Measurements from ENCODE around the gene UBXN4.
"Not testable (repeated sequence)": the region's sequence is repeated elsewhere in the genome, so short reads cannot be mapped to it uniquely, and the experiment has no call there.

The UBXN4 gene

DNA sequence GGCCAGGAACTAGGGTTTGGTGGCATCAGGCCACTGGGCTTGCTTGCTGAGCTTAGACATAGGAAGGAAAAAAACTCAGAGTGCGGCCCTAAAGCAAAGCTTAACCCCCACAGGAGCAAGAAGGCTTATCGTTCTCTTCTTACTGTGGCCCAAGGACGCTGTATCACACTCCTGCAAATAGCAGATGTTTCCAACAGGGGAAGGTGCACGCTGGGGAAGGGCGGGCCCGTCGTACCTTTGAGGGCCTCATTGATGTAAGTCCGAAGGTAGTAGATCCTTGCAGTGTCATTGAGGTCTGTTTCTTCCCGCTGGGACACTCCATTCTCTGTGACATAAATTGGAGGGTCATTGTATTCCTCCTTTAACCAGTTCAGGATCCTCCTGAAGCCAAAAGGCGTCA, 48.8 kb downstream of the UBXN4 start:
- no peak overlapping the region for H3K4me3 ChIP-seq (ENCODE audit: extremely low read depth, insufficient read depth, low read length, poor library complexity, severe bottlenecking)
- H3K36me3 ChIP-seq (ENCODE audit: control insufficient read depth, insufficient read depth, low read length), result peaks cover 22% of the 10 kb centered on the region
- peaks cover 17% of the 10 kb centered on the region for H3K4me1 ChIP-seq (ENCODE audit: control insufficient read depth, insufficient read depth, low read length, poor library complexity, severe bottlenecking)
- 93 to 94% methylated on average over 5 to 10 of the region's 10 CpGs for WGBS, 2 experiments (ENCODE audit: insufficient coverage in 2 of 2)
- H3K27ac ChIP-seq (ENCODE audit: low read depth, low read length, severe bottlenecking), result no peak overlapping the region
- peaks cover 10% of the 10 kb centered on the region for H3K9me3 ChIP-seq (ENCODE audit: control insufficient read depth, low read length)

DNA sequence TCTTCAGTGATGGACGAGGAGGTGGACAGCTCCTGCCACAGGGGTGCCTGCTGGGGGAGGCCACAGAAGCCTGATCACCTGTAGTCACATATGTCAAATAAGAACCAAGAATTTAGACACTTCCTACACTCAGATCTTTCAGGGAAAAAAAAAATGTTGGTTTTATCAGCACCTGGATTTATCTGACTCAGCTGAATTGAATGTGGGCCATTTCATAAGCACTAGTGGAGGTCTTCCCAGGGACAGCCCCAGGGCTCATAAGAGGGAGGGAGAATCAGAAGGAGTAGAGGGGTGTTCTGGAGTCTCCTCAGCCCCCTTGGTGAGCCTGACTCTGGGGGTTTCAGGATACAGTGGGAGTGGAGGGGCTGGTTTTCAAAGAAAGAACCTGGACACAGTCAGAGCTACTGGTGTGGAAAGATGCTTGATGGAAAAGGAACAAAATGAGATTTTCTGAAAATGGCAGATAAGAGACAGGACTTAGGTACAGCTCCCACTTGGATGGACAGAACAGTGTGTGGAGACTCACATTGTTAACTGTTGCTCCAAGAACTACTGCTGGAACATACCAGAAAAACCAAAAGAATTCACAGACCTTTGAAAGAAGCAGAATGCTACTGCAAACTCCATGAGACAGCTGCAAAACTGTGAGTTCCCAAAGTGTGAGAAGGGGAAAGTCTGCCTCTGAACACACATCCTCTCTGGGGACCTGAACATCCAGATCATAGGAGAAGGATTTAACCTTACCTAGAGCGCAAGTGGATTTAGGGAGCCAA, 49.9 kb downstream of the UBXN4 start:
- WGBS, 2 experiments (ENCODE audit: insufficient coverage in 2 of 2), result 100% methylated on average over 1 of the region's 2 CpGs; no CpG with 5 or more reads in 1 of the 2 experiments
- Histone ChIP-seq H3K4me1 (ENCODE audit: control insufficient read depth, insufficient read depth, low read length, poor library complexity, severe bottlenecking) (peaks cover 17% of the 10 kb centered on the region), H3K9me3 (ENCODE audit: control insufficient read depth, low read length) (peaks cover 4% of the 10 kb centered on the region), H3K36me3 (ENCODE audit: control insufficient read depth, insufficient read depth, low read length) (peaks cover 10% of the 10 kb centered on the region), H3K27ac (ENCODE audit: low read depth, low read length, severe bottlenecking) (no peak overlapping the region), H3K4me3 (ENCODE audit: extremely low read depth, insufficient read depth, low read length, poor library complexity, severe bottlenecking) (no peak overlapping the region)

DNA sequence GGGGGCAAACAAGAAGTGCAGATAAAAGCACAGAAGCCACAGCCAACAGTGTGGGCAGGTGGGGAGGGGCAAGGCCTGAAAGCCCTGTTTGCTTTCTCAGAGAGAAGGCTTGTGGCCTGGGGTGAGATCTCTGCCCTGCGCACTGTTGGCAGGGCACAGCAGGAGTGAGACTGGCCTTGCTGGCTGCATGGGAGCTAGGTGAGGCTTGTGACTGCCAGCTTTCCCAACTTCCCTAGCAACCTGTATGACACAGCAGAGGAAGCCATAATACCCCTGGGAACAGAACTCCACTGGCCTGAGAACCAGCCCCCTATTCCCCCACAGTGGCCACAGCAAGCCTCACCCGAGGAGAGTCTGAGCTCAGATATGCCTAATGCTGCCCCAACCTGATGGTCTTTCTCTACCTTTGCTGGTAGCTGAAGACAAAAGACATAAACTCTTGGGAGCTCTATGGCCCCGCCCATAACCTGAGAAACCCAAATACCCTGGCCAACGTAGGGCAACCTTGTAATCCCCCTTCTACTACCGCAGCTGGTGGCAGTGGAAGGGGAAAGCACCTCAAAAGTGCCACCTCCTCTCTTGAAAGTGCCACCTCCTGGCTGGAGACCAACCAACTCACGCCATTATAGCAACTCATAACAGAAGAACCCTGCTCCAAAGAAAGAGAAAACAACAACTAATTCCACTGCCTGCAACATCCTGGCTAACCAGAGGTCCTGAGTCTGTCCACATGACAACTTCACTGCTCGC, 50.9 kb downstream of the UBXN4 start:
- no peak overlapping the region for H3K27ac ChIP-seq (ENCODE audit: low read depth, low read length, severe bottlenecking)
- H3K36me3 ChIP-seq (ENCODE audit: control insufficient read depth, insufficient read depth, low read length), result peaks cover 6% of the 10 kb centered on the region
- H3K4me1 ChIP-seq (ENCODE audit: control insufficient read depth, insufficient read depth, low read length, poor library complexity, severe bottlenecking), result peaks cover 9% of the 10 kb centered on the region
- H3K9me3 ChIP-seq (ENCODE audit: control insufficient read depth, low read length), result peaks cover 4% of the 10 kb centered on the region
- WGBS, 2 experiments (ENCODE audit: insufficient coverage in 2 of 2), result 58 to 75% methylated on average over 3 to 4 of the region's 7 CpGs
- H3K4me3 ChIP-seq (ENCODE audit: extremely low read depth, insufficient read depth, low read length, poor library complexity, severe bottlenecking), result no peak overlapping the region

DNA sequence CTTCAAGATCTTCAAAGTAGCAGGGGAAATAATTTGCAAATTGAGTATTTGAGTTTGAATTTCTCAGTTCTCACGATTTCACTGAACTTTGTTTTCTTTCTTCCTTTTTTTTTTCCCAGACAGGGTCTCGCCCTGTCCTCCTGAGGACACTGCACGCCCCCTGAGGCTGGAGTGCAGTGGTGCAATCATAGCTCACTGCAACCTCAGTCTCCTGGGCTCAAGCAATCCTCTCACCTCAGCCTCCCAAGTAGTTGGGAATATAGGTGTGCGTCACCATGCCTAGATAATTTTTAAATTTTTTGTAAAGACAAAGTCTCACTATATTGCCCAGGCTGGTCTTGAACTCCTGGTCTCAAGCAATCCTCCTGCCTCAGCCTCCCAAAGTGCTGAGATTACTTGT, 54.0 kb downstream of the UBXN4 start:
- not testable (repeated sequence) for H3K36me3 ChIP-seq (ENCODE audit: control insufficient read depth, insufficient read depth, low read length); H3K4me1 ChIP-seq (ENCODE audit: control insufficient read depth, insufficient read depth, low read length, poor library complexity, severe bottlenecking); H3K9me3 ChIP-seq (ENCODE audit: control insufficient read depth, low read length); H3K27ac ChIP-seq (ENCODE audit: low read depth, low read length, severe bottlenecking); H3K4me3 ChIP-seq (ENCODE audit: extremely low read depth, insufficient read depth, low read length, poor library complexity, severe bottlenecking)
- WGBS, 2 experiments (ENCODE audit: insufficient coverage in 2 of 2), result 83% methylated on average over 3 of the region's 4 CpGs; no CpG with 5 or more reads in 1 of the 2 experiments

DNA sequence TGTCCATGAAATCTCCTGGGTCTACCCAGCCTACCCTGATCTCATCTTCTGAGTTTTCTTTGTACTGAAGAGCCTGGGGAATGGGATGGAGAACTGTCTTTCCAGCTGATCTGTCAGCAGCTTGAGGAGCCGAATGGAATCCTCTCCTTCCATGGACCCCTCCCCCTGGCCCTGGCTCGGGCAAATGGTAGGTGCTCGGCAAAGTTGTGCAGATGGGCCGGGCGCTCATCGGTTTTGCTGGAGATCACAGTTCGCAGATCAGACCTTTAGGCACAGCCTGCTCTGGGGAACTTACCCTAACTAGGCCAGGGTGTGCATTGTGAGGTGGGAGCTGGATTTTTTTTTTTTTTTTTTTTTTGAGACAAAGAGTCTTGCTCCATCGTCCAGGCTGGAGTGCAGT, 55.0 kb downstream of the UBXN4 start:
- peaks cover 5% of the 10 kb centered on the region for H3K4me1 ChIP-seq (ENCODE audit: control insufficient read depth, insufficient read depth, low read length, poor library complexity, severe bottlenecking)
- no peaks in the 10 kb centered on the region for H3K9me3 ChIP-seq (ENCODE audit: control insufficient read depth, low read length)
- no peak overlapping the region for H3K4me3 ChIP-seq (ENCODE audit: extremely low read depth, insufficient read depth, low read length, poor library complexity, severe bottlenecking)
- H3K27ac ChIP-seq (ENCODE audit: low read depth, low read length, severe bottlenecking), result no peak overlapping the region
- WGBS, 2 experiments (ENCODE audit: insufficient coverage in 2 of 2), result 96% methylated on average over 6 of the region's 8 CpGs; no CpG with 5 or more reads in 1 of the 2 experiments
- no peaks in the 10 kb centered on the region for H3K36me3 ChIP-seq (ENCODE audit: control insufficient read depth, insufficient read depth, low read length)

DNA sequence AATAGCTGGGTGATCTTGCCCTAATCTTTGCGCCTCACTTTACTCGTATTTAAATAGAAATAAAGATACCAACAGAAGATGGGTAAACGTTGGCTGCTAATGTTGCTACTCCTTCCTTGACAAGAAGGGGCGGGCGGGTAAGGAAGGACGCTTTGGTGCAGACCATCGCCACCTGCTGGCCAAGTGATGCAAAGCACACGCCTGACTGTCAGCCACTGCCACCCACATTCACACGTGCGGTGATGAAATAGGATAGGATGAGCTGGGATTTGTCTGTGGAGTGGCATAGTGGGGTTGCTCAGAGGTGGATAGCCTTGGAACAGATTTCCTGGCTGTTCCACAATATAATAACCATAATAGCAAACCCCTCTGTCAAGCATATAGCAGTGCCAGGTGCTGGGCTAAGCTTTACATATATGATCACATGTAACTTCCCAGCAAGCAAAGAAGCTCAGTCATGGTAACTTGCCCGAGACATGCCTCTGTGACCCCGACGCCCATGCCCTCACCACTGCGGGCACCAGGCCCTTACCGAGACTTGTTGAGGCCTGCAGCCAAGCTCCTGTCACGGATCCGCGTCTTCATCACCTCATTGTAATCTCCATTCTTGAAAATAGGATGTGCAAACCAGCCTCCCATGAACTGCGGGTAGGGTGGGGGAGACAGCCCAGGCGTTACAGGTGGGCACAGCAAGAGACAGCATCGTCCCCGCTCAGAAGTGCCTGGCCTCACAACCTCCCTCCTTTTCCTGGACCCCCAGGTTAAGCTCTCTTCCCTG, 56.0 kb downstream of the UBXN4 start:
- Histone ChIP-seq H3K9me3 (ENCODE audit: control insufficient read depth, low read length) (peaks cover 3% of the 10 kb centered on the region), H3K36me3 (ENCODE audit: control insufficient read depth, insufficient read depth, low read length) (no peaks in the 10 kb centered on the region)
- 57 to 72% methylated on average over 12 of the region's 22 CpGs for WGBS, 2 experiments (ENCODE audit: insufficient coverage in 2 of 2)

DNA sequence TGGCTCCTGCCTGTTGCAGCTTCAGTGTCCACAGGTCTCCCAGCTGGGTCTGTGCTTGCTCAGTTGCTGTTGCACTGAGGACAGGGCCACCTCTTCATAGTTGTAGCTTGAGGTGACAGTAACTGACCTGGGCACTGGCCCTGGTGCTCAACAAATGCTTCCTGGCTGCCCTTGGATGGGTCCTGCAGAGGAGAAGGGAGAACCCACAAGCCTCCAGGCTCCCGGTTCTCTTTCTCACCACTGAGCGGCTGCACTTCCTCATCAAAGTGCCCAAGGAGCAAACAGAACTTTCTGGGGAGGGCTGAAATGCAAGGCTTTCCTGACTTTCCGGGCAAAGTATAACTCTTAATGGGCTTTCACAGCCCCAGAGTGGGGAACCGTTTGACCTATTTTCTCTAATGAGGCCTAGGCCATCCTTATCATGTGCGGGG, 56.6 kb downstream of the UBXN4 start:
- no peak overlapping the region for H3K4me3 ChIP-seq (ENCODE audit: extremely low read depth, insufficient read depth, low read length, poor library complexity, severe bottlenecking)
- H3K36me3 ChIP-seq (ENCODE audit: control insufficient read depth, insufficient read depth, low read length), result no peaks in the 10 kb centered on the region
- WGBS, 2 experiments (ENCODE audit: insufficient coverage in 2 of 2), result 80 to 89% methylated on average over 3 of the region's 5 CpGs
- H3K27ac ChIP-seq (ENCODE audit: low read depth, low read length, severe bottlenecking), result no peak overlapping the region
- peaks cover 3% of the 10 kb centered on the region for H3K9me3 ChIP-seq (ENCODE audit: control insufficient read depth, low read length)
- no peaks in the 10 kb centered on the region for H3K4me1 ChIP-seq (ENCODE audit: control insufficient read depth, insufficient read depth, low read length, poor library complexity, severe bottlenecking)

More for the DNA sequence above, 56.0 kb downstream of the UBXN4 start:
- Histone ChIP-seq H3K4me1 (ENCODE audit: control insufficient read depth, insufficient read depth, low read length, poor library complexity, severe bottlenecking) (no peaks in the 10 kb centered on the region), H3K27ac (ENCODE audit: low read depth, low read length, severe bottlenecking) (no peak overlapping the region), H3K4me3 (ENCODE audit: extremely low read depth, insufficient read depth, low read length, poor library complexity, severe bottlenecking) (no peak overlapping the region)

DNA sequence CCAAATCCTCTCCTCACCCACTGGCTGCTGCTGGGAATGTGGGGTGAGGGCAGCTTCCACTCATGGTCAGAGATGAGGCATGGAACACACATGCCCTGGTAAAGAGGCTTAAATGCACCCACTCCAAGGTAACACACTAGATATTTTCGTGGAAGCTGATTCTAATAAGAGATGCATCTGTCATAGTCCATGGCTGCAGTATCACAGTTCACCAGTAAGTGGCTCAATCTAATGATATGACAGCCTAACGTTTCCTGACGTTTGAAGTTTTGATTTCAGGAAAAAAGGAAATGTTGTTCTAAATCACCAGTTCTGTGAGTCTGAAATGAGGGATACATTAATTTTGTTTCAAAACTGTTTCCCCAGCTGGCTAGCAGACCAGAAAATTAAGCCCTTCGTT, 57.1 kb downstream of the UBXN4 start:
- 83 to 86% methylated on average over 3 to 4 of the region's 4 CpGs for WGBS, 2 experiments (ENCODE audit: insufficient coverage in 2 of 2)

DNA sequence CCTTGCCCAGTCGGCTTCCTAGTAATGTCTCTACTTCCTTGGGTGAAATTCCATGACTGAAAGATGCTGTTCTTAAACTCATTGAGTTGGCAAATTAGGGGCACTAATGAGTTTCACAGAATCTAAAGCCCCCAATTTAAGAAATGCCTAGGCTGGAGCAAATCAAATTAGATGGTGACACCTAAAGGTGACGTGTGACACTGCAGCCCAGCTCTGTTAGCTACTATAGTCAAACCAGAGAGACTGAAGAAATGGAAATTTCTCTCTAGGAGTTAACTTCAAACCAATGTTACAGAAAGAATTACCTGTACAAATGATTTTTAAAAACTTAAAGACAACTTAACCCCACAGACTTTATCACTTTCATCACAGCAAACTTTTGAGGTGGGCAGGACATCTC, 58.1 kb downstream of the UBXN4 start:
- H3K4me1 ChIP-seq (ENCODE audit: control insufficient read depth, insufficient read depth, low read length, poor library complexity, severe bottlenecking), result no peaks in the 10 kb centered on the region
- no peak overlapping the region for H3K4me3 ChIP-seq (ENCODE audit: extremely low read depth, insufficient read depth, low read length, poor library complexity, severe bottlenecking)
- WGBS, 2 experiments (ENCODE audit: insufficient coverage in 2 of 2), result 0 to 31% methylated on average over 1 to 2 of the region's 2 CpGs
- no peak overlapping the region for H3K27ac ChIP-seq (ENCODE audit: low read depth, low read length, severe bottlenecking)
- peaks cover 3% of the 10 kb centered on the region for H3K9me3 ChIP-seq (ENCODE audit: control insufficient read depth, low read length)
- H3K36me3 ChIP-seq (ENCODE audit: control insufficient read depth, insufficient read depth, low read length), result no peaks in the 10 kb centered on the region

More for the DNA sequence above, 57.1 kb downstream of the UBXN4 start:
- Histone ChIP-seq H3K4me1 (ENCODE audit: control insufficient read depth, insufficient read depth, low read length, poor library complexity, severe bottlenecking) (no peaks in the 10 kb centered on the region), H3K4me3 (ENCODE audit: extremely low read depth, insufficient read depth, low read length, poor library complexity, severe bottlenecking) (no peak overlapping the region), H3K27ac (ENCODE audit: low read depth, low read length, severe bottlenecking) (no peak overlapping the region), H3K9me3 (ENCODE audit: control insufficient read depth, low read length) (peaks cover 3% of the 10 kb centered on the region), H3K36me3 (ENCODE audit: control insufficient read depth, insufficient read depth, low read length) (no peaks in the 10 kb centered on the region)

DNA sequence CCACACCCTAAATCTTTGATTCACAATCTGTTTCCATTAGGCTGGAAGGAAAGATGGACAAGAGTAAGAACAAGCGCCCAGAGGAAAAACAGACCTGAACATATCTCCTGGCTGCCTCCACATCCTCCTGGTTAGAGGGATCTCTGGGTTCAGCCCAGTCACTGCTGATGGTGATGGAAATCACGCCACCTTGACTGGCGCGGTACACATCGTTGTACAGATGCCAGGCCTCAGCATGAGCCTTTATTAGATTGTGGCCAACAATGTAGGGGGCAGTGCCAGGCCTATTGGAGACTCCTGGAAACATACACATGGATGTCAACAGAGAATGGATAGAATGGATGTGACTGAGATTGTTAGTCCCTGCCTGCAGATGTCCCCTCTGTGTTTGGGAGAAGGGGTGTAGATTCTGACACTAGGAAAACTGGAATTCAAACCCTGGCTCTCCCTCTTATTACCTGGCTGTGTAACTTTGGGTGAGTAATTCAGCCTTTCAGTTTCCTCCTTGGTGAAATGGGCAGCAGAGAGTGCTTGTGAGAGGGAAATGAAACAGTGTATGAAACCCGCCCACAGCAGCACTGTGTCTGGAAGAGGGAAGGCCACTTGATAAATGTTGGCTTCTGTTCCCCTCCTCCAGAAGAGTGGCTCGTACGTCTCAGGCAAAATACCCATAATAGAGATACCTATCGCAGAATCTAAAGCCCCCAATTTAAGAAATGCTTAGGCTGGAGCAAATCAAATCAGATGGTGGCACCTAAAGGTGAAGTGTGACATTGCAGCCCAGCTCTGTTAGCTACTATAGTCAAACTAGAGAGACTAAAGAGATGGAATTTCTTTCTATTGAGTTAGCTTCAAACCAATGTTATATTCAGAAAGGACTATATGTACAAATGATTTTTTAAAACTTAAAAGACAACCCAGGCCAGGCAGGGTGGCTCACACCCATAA, 59.1 kb downstream of the UBXN4 start:
- Histone ChIP-seq H3K4me3 (ENCODE audit: extremely low read depth, insufficient read depth, low read length, poor library complexity, severe bottlenecking) (no peak overlapping the region), H3K9me3 (ENCODE audit: control insufficient read depth, low read length) (peaks cover 3% of the 10 kb centered on the region), H3K4me1 (ENCODE audit: control insufficient read depth, insufficient read depth, low read length, poor library complexity, severe bottlenecking) (no peaks in the 10 kb centered on the region), H3K36me3 (ENCODE audit: control insufficient read depth, insufficient read depth, low read length) (no peaks in the 10 kb centered on the region), H3K27ac (ENCODE audit: low read depth, low read length, severe bottlenecking) (no peak overlapping the region)
- WGBS, 2 experiments (ENCODE audit: insufficient coverage in 2 of 2), result 76 to 96% methylated on average over 5 to 6 of the region's 9 CpGs

All from mesodermal cell (in vitro differentiated cells).